Measurements from ENCODE around the gene CHMP4B. TPM values are rescaled to one million over a fixed set of nuclear protein-coding genes. Genes with fewer than 3 reads are reported as not detected.

The CHMP4B gene
- polyA plus RNA-seq, 1 of the 3 experiments (the other 2 are of a cell fraction) = 123 TPM

DNA sequence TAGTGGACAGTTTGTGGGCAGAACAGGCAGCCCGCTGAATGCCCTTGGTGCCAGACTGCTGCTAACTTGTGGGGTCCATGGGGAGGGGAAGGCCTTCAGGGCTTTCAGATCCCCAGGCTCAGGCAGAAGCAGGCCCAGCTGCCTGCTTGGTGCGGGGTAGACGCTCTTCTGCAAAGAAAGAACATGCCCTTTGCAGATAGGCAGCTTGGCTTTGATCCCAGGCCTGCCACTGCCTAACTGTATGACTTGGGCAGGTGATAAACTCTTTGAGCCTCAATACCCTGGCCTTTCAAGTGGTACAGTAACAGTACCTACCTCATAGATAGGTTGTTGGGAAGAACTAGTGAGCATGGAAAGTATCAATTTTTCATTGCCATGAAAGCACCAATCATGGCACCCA, 28.4 kb downstream of the CHMP4B start:
- no peak overlapping the region for H3K4me2 ChIP-seq
- no peak for TF ChIP-seq SMC3 (IDR thresholded peaks at IDR 0.05; ENCODE audit: low read depth, low read length)
- TF ChIP-seq FOXJ3 (CRISPR knock-in tag; IDR thresholded peaks at IDR 0.05) = peak; percentile 28; the same call in 1 of the 2 replicates
- peak in 1 of 2 experiments; percentile 21; a peak in 1 of 4 replicates for TF ChIP-seq EP300 (IDR thresholded peaks at IDR 0.05; ENCODE audit: borderline replicate concordance in 1 of 2, low read depth in 1 of 2, low read length in 1 of 2)
- no peak for TF ChIP-seq TCF12 (IDR thresholded peaks at IDR 0.05)
- TF ChIP-seq RFX5 (IDR thresholded peaks at IDR 0.05; ENCODE audit: low read length) = no peak
- TF ChIP-seq, protein P1, sequence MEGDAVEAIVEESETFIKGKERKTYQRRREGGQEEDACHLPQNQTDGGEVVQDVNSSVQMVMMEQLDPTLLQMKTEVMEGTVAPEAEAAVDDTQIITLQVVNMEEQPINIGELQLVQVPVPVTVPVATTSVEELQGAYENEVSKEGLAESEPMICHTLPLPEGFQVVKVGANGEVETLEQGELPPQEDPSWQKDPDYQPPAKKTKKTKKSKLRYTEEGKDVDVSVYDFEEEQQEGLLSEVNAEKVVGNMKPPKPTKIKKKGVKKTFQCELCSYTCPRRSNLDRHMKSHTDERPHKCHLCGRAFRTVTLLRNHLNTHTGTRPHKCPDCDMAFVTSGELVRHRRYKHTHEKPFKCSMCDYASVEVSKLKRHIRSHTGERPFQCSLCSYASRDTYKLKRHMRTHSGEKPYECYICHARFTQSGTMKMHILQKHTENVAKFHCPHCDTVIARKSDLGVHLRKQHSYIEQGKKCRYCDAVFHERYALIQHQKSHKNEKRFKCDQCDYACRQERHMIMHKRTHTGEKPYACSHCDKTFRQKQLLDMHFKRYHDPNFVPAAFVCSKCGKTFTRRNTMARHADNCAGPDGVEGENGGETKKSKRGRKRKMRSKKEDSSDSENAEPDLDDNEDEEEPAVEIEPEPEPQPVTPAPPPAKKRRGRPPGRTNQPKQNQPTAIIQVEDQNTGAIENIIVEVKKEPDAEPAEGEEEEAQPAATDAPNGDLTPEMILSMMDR (IDR thresholded peaks at IDR 0.05) = no peak
- TF ChIP-seq RAD21 (IDR thresholded peaks at IDR 0.05; ENCODE audit: low read length) = no peak
- no peak for TF ChIP-seq MAX (IDR thresholded peaks at IDR 0.05; ENCODE audit: low read depth)
- TF ChIP-seq TEAD4 (IDR thresholded peaks at IDR 0.05; ENCODE audit: borderline replicate concordance, insufficient read depth) = no peak
- TF ChIP-seq GATA2 (CRISPR knock-in tag; IDR thresholded peaks at IDR 0.05) = peak; percentile 34; the same call in 1 of the 2 replicates
- TF ChIP-seq RCOR1 (IDR thresholded peaks at IDR 0.05; ENCODE audit: low read length) = no peak
- no peak for TF ChIP-seq JUND (IDR thresholded peaks at IDR 0.05)
- peak; percentile 36; the same call in 1 of the 2 replicates for TF ChIP-seq MXI1 (IDR thresholded peaks at IDR 0.05; ENCODE audit: low read depth, low read length)
- no peak for TF ChIP-seq EZH2phosphoT487 (IDR thresholded peaks at IDR 0.05; ENCODE audit: borderline replicate concordance, low read depth)
- peak; percentile 46 for DNase-seq
- H3K36me3 ChIP-seq (replicated peaks in 1 of 2; ENCODE audit: control insufficient read depth in 1 of 2, insufficient read depth in 2 of 2, low read length in 1 of 2) = peaks cover 0 to 8% of the 10 kb centered on the region in 2 experiments
- no peak overlapping the region for H2AFZ ChIP-seq (ENCODE audit: low read depth)
- H3K4me1 ChIP-seq (ENCODE audit: control insufficient read depth in 1 of 2, insufficient read depth in 2 of 2, low read depth in 1 of 2, low read length in 1 of 2) = peaks cover 22 to 68% of the 10 kb centered on the region in 2 experiments
- H3K4me3 ChIP-seq (ENCODE audit: low read depth in 2 of 2, low read length in 1 of 2) = no peak overlapping the region
- ChIA-PET POLR2A (interaction anchor here (0.6 to 1.5 kb wide), 2 partner anchors 11 to 158 kb away, joined by 3 read pairs; no protein-coding TSS in a partner anchor), CTCF (interaction anchor here (0.9 to 4.8 kb wide), 10 partner anchors 9 to 290 kb away, joined by 3 to 25 read pairs (median 5); partner anchors contain the start of gene CHMP4B)
- peak overlapping the region in 1 of 2 experiments; percentile 93; a peak in 2 of 4 replicates for H3K27ac ChIP-seq (ENCODE audit: low read depth in 2 of 2, low read length in 1 of 2)
- no peaks in the 10 kb centered on the region for H3K9me3 ChIP-seq
- no peaks in the 10 kb centered on the region for H3K27me3 ChIP-seq (ENCODE audit: insufficient read depth)
- H4K20me1 ChIP-seq (ENCODE audit: insufficient read depth) = peaks cover 94% of the 10 kb centered on the region
- 83% methylated on average over 3 of the region's 3 CpGs for WGBS (ENCODE audit: low lambda C conversion rate)
- no peaks in the 10 kb centered on the region for H3K9me2 ChIP-seq
- H3K9ac ChIP-seq = no peak overlapping the region
- H3K79me2 ChIP-seq (ENCODE audit: insufficient read depth) = peaks cover 93% of the 10 kb centered on the region
- H3F3A ChIP-seq (replicated peaks; ENCODE audit: insufficient read depth) = peaks cover 4% of the 10 kb centered on the region

GRCh38 chr20:33840160-33840559, 29.0 kb downstream of the CHMP4B start:
- Histone ChIP-seq H3K4me2 (no peak overlapping the region), H3K9me2 (no peaks in the 10 kb centered on the region), H2AFZ (ENCODE audit: low read depth) (no peak overlapping the region), H3K4me1 (ENCODE audit: control insufficient read depth in 1 of 2, insufficient read depth in 2 of 2, low read depth in 1 of 2, low read length in 1 of 2) (peaks cover 22 to 68% of the 10 kb centered on the region in 2 experiments), H3K9me3 (no peaks in the 10 kb centered on the region), H3K79me2 (ENCODE audit: insufficient read depth) (peaks cover 93% of the 10 kb centered on the region), H3K36me3 (replicated peaks in 1 of 2; ENCODE audit: control insufficient read depth in 1 of 2, insufficient read depth in 2 of 2, low read length in 1 of 2) (peaks cover 0 to 3% of the 10 kb centered on the region in 2 experiments), H4K20me1 (ENCODE audit: insufficient read depth) (peaks cover 100% of the 10 kb centered on the region), H3K4me3 (ENCODE audit: low read depth in 2 of 2, low read length in 1 of 2) (no peak overlapping the region), H3K27me3 (ENCODE audit: insufficient read depth) (no peaks in the 10 kb centered on the region), H3K9ac (no peak overlapping the region), H3F3A (replicated peaks; ENCODE audit: insufficient read depth) (peaks cover 4% of the 10 kb centered on the region), H3K27ac (ENCODE audit: low read depth in 2 of 2, low read length in 1 of 2) (peak overlapping the region in 1 of 2 experiments; percentile 93; a peak in 2 of 4 replicates)
- WGBS (ENCODE audit: low lambda C conversion rate) = over 99% methylated on average over 7 of the region's 7 CpGs
- POLR2A ChIA-PET = interaction anchor here (1.5 kb wide), 1 partner anchor 11 kb away, joined by 3 read pairs; no protein-coding TSS in a partner anchor
- no peak for DNase-seq
- CTCF ChIA-PET = interaction anchor here (1.4 to 4.8 kb wide), 7 partner anchors 11 to 229 kb away, joined by 3 to 25 read pairs (median 7); partner anchors contain the start of gene CHMP4B
- TF ChIP-seq RCOR1 (IDR thresholded peaks at IDR 0.05; ENCODE audit: low read length) = no peak
- TF ChIP-seq TEAD4 (IDR thresholded peaks at IDR 0.05; ENCODE audit: borderline replicate concordance, insufficient read depth) = no peak
- no peak for TF ChIP-seq SIN3A (IDR thresholded peaks at IDR 0.05; ENCODE audit: borderline replicate concordance, low read depth, low read length)
- no peak for TF ChIP-seq SMC3 (IDR thresholded peaks at IDR 0.05; ENCODE audit: low read depth, low read length)
- TF ChIP-seq FOXJ3 (CRISPR knock-in tag; IDR thresholded peaks at IDR 0.05) = no peak
- no peak for TF ChIP-seq MAX (IDR thresholded peaks at IDR 0.05; ENCODE audit: low read depth)
- TF ChIP-seq REST (IDR thresholded peaks at IDR 0.05; ENCODE audit: low read depth, low read length) = no peak

All from SK-N-SH (cell line).